Parathyroid adenoma (tissue), 2 donors: ENCODE results near the gene IRF2BPL.

Experiments used
- H2AFZ ChIP-seq: fragments of 300-600 bp; sonication (generic); one replicate; pipeline ENCODE4 v1.7.0; 2017; ENCODE audit warnings: antibody characterized with exemption, mild to moderate bottlenecking
- H3K27ac ChIP-seq: fragments of 300-600 bp; sonication (generic); one replicate; pipeline ENCODE4 v1.7.0; 2017
- H3K27me3 ChIP-seq: fragments of 300-600 bp; sonication (generic); one replicate; pipeline ENCODE4 v1.7.0; 2017; ENCODE audit warnings: low read length; ENCODE audit not compliant: control insufficient read depth, insufficient read depth
- H3K36me3 ChIP-seq: fragments of 300-600 bp; sonication (generic); one replicate; pipeline ENCODE4 v1.7.0; 2017; ENCODE audit warnings: low read length; ENCODE audit not compliant: control insufficient read depth, insufficient read depth
- H3K4me1 ChIP-seq: fragments of 300-600 bp; sonication (generic); one replicate; pipeline ENCODE4 v1.7.0; 2017; ENCODE audit warnings: control low read depth
- H3K4me2 ChIP-seq: fragments of 300-600 bp; sonication (generic); one replicate; pipeline ENCODE4 v1.7.0; 2017; ENCODE audit warnings: low read length
- H3K4me3 ChIP-seq: fragments of 300-600 bp; sonication (generic); one replicate; pipeline ENCODE4 v1.7.0; 2017; ENCODE audit warnings: low read depth, low read length
- H3K79me2 ChIP-seq: fragments of 300-600 bp; sonication (generic); one replicate; pipeline ENCODE4 v1.7.0; 2017; ENCODE audit warnings: control low read depth
- H3K9ac ChIP-seq: fragments of 300-600 bp; sonication (generic); one replicate; pipeline ENCODE4 v1.7.0; 2017; ENCODE audit warnings: mild to moderate bottlenecking
- H3K9me3 ChIP-seq: fragments of 300-600 bp; sonication (generic); one replicate; pipeline ENCODE4 v1.7.0; 2017; ENCODE audit warnings: low read length; ENCODE audit not compliant: control insufficient read depth
- CTCF ChIP-seq: fragments of 300-600 bp; sonication (generic); IDR thresholded peaks from one replicate; pipeline ENCODE4 v1.7.0; 2017; ENCODE audit warnings: antibody characterized with exemption, mild to moderate bottlenecking
- donor health status: primary hyperparathyroidism.

Gene IRF2BPL

GRCh38 chr14:77004711-77005460 lies 23.6 kb downstream of the IRF2BPL start:
- H3K36me3 ChIP-seq = no peaks in the 10 kb centered on the region
- TF ChIP-seq CTCF = no peak
- H3K9me3 ChIP-seq = no peaks in the 10 kb centered on the region
- H2AFZ ChIP-seq = peak overlapping the region; percentile 54
- no peak overlapping the region for H3K9ac ChIP-seq
- H3K27me3 ChIP-seq = no peaks in the 10 kb centered on the region
- H3K4me3 ChIP-seq = no peak overlapping the region
- H3K27ac ChIP-seq = peak overlapping the region; percentile 96
- H3K4me2 ChIP-seq = no peak overlapping the region
- peaks cover 3% of the 10 kb centered on the region for H3K79me2 ChIP-seq
- H3K4me1 ChIP-seq = peaks cover 49% of the 10 kb centered on the region

- H3K27ac ChIP-seq = peak overlapping the region; percentile 96
- H3K4me2 ChIP-seq = peak overlapping the region; percentile 18
These were observed 24.4 kb downstream of the IRF2BPL start for GRCh38 chr14:77003960-77004710.

GRCh38 chr14:77002889-77003288 lies 25.6 kb downstream of the IRF2BPL start:
- H3K27me3 ChIP-seq = no peaks in the 10 kb centered on the region
- no peaks in the 10 kb centered on the region for H3K36me3 ChIP-seq
- H3K4me1 ChIP-seq = peaks cover 39% of the 10 kb centered on the region
- H2AFZ ChIP-seq = no peak overlapping the region
- H3K9ac ChIP-seq = no peak overlapping the region
- peaks cover 3% of the 10 kb centered on the region for H3K79me2 ChIP-seq
- H3K27ac ChIP-seq = no peak overlapping the region
- no peak overlapping the region for H3K4me2 ChIP-seq
- no peaks in the 10 kb centered on the region for H3K9me3 ChIP-seq
- no peak for TF ChIP-seq CTCF
- no peak overlapping the region for H3K4me3 ChIP-seq

More at GRCh38 chr14:77003960-77004710, 24.4 kb downstream of the IRF2BPL start:
- H3K4me1 ChIP-seq = peaks cover 49% of the 10 kb centered on the region
- no peaks in the 10 kb centered on the region for H3K9me3 ChIP-seq
- no peak overlapping the region for H3K4me3 ChIP-seq
- no peaks in the 10 kb centered on the region for H3K27me3 ChIP-seq
- TF ChIP-seq CTCF = no peak
- H3K36me3 ChIP-seq = no peaks in the 10 kb centered on the region
- H2AFZ ChIP-seq = peak overlapping the region; percentile 54
- H3K9ac ChIP-seq = no peak overlapping the region
- H3K79me2 ChIP-seq = peaks cover 3% of the 10 kb centered on the region

GRCh38 chr14:77002335-77002734 lies 26.2 kb downstream of the IRF2BPL start:
- Histone ChIP-seq H2AFZ (no peak overlapping the region), H3K4me2 (no peak overlapping the region), H3K27ac (no peak overlapping the region), H3K9me3 (no peaks in the 10 kb centered on the region), H3K4me1 (peaks cover 38% of the 10 kb centered on the region), H3K36me3 (no peaks in the 10 kb centered on the region), H3K4me3 (no peak overlapping the region), H3K27me3 (no peaks in the 10 kb centered on the region), H3K79me2 (peaks cover 3% of the 10 kb centered on the region), H3K9ac (no peak overlapping the region)
- no peak for TF ChIP-seq CTCF
